ENCODE results near the gene INTS3. TPM values are rescaled to one million over a fixed set of nuclear protein-coding genes. Genes with fewer than 3 reads are reported as not detected.

The INTS3 gene
- total and polyA plus RNA-seq, 10 of the 15 experiments (the other 5 are each of a cell fraction or from before 2014, with no cell fraction given), result 12.6 to 87.4 (median 30.8) TPM

DNA sequence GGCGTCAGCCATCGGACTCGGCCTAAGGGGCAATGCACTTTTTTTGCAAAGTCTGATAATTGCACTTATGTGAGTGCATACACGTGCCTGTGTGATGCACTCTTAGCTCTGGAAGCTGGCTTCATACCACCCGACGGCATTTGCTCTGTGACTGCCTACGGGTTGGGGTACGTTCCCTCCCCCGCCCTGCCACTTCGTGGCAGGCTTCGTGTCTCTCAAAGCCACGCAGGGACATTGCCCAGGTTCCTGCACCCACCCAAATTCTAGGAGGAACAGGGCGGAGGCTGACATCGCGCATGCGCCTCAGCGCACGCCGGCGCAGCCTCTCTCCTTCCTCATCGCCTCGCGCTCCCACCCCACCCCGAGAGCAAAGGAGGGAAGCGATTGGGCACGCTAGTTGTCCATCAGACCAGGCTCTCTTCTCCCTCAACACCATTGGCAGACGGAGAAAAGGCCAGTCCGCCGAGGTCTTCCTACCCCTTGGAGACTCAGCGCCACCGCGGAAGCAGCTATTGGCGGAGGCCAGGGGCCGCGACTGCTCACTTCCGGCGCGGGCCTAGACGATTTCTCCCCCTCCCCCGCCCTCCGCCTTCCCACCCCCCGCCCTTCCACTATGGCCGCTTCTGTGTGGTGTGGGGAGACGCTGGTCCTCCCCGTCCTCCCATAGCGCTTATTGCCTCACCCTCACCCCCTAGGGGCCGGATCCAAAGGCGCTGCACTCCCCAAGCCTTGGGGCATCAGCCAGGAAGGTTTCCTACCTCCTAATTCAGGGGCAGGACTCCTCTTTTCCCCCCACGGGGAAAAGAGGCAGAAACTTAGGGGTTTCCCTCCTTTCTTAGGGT lies at the start of gene INTS3 (continued):
- TF ChIP-seq PAX8 (IDR thresholded peaks at IDR 0.05), result no peak
- TF ChIP-seq LARP7 (IDR thresholded peaks at IDR 0.05), result peak; percentile 83
- TF ChIP-seq SIN3A (IDR thresholded peaks at IDR 0.05; ENCODE audit: low read depth, low read length), result peak; percentile 21; the same call in 1 of the 2 replicates
- TF ChIP-seq CREB1 (IDR thresholded peaks at IDR 0.05; ENCODE audit: low read depth), result peak; percentile 88
- TF ChIP-seq NFYB (IDR thresholded peaks at IDR 0.05; ENCODE audit: insufficient read depth, low read depth, low read length), result peak; percentile 84
- no peak; the same call in 1 of the 2 replicates for TF ChIP-seq IRF4 (IDR thresholded peaks at IDR 0.05; ENCODE audit: low read depth, low read length)
- TF ChIP-seq, protein P1, sequence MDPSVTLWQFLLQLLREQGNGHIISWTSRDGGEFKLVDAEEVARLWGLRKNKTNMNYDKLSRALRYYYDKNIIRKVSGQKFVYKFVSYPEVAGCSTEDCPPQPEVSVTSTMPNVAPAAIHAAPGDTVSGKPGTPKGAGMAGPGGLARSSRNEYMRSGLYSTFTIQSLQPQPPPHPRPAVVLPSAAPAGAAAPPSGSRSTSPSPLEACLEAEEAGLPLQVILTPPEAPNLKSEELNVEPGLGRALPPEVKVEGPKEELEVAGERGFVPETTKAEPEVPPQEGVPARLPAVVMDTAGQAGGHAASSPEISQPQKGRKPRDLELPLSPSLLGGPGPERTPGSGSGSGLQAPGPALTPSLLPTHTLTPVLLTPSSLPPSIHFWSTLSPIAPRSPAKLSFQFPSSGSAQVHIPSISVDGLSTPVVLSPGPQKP (IDR thresholded peaks at IDR 0.05; ENCODE audit: low read depth, low read length), result peak; percentile 60; the same call in 1 of the 2 replicates
- TF ChIP-seq, protein P2, sequence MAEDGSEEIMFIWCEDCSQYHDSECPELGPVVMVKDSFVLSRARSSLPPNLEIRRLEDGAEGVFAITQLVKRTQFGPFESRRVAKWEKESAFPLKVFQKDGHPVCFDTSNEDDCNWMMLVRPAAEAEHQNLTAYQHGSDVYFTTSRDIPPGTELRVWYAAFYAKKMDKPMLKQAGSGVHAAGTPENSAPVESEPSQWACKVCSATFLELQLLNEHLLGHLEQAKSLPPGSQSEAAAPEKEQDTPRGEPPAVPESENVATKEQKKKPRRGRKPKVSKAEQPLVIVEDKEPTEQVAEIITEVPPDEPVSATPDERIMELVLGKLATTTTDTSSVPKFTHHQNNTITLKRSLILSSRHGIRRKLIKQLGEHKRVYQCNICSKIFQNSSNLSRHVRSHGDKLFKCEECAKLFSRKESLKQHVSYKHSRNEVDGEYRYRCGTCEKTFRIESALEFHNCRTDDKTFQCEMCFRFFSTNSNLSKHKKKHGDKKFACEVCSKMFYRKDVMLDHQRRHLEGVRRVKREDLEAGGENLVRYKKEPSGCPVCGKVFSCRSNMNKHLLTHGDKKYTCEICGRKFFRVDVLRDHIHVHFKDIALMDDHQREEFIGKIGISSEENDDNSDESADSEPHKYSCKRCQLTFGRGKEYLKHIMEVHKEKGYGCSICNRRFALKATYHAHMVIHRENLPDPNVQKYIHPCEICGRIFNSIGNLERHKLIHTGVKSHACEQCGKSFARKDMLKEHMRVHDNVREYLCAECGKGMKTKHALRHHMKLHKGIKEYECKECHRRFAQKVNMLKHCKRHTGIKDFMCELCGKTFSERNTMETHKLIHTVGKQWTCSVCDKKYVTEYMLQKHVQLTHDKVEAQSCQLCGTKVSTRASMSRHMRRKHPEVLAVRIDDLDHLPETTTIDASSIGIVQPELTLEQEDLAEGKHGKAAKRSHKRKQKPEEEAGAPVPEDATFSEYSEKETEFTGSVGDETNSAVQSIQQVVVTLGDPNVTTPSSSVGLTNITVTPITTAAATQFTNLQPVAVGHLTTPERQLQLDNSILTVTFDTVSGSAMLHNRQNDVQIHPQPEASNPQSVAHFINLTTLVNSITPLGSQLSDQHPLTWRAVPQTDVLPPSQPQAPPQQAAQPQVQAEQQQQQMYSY (CRISPR knock-in tag; IDR thresholded peaks at IDR 0.05), result no peak
- 0 out of 2 replicates have a peak, but pooled peaks have one; percentile 9 for TF ChIP-seq CBFB (IDR thresholded peaks at IDR 0.05; ENCODE audit: low read depth)
- peak in 1 of 2 experiments; percentile 16; a peak in 1 of 4 replicates for TF ChIP-seq IKZF2 (IDR thresholded peaks at IDR 0.05)
- peak; percentile 89 for TF ChIP-seq TAF1 (IDR thresholded peaks at IDR 0.05; ENCODE audit: borderline replicate concordance, low read depth, low read length)
- TF ChIP-seq MEF2B (IDR thresholded peaks at IDR 0.05; ENCODE audit: partially characterized antibody, poor library complexity, severe bottlenecking), result no peak
- TF ChIP-seq BHLHE40 (IDR thresholded peaks at IDR 0.05; ENCODE audit: borderline replicate concordance in 1 of 2, low read depth in 2 of 2, low read length in 1 of 2), result peak; percentile 77 to 92
- no peak for TF ChIP-seq ZNF217 (IDR thresholded peaks at IDR 0.05)
- TF ChIP-seq SPI1 (IDR thresholded peaks at IDR 0.05; ENCODE audit: borderline replicate concordance, insufficient read depth, low read depth, low read length), result peak; percentile 43; the same call in 1 of the 2 replicates
- TF ChIP-seq ZBED1 (IDR thresholded peaks at IDR 0.05; ENCODE audit: borderline replicate concordance), result no peak
- TF ChIP-seq, protein P3, sequence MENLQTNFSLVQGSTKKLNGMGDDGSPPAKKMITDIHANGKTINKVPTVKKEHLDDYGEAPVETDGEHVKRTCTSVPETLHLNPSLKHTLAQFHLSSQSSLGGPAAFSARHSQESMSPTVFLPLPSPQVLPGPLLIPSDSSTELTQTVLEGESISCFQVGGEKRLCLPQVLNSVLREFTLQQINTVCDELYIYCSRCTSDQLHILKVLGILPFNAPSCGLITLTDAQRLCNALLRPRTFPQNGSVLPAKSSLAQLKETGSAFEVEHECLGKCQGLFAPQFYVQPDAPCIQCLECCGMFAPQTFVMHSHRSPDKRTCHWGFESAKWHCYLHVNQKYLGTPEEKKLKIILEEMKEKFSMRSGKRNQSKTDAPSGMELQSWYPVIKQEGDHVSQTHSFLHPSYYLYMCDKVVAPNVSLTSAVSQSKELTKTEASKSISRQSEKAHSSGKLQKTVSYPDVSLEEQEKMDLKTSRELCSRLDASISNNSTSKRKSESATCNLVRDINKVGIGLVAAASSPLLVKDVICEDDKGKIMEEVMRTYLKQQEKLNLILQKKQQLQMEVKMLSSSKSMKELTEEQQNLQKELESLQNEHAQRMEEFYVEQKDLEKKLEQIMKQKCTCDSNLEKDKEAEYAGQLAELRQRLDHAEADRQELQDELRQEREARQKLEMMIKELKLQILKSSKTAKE (IDR thresholded peaks at IDR 0.05; ENCODE audit: low read depth, poor library complexity, severe bottlenecking), result no peak
- TF ChIP-seq KLF5 (IDR thresholded peaks at IDR 0.05; ENCODE audit: partially characterized antibody), result peak; percentile 34
- TF ChIP-seq, protein P4, sequence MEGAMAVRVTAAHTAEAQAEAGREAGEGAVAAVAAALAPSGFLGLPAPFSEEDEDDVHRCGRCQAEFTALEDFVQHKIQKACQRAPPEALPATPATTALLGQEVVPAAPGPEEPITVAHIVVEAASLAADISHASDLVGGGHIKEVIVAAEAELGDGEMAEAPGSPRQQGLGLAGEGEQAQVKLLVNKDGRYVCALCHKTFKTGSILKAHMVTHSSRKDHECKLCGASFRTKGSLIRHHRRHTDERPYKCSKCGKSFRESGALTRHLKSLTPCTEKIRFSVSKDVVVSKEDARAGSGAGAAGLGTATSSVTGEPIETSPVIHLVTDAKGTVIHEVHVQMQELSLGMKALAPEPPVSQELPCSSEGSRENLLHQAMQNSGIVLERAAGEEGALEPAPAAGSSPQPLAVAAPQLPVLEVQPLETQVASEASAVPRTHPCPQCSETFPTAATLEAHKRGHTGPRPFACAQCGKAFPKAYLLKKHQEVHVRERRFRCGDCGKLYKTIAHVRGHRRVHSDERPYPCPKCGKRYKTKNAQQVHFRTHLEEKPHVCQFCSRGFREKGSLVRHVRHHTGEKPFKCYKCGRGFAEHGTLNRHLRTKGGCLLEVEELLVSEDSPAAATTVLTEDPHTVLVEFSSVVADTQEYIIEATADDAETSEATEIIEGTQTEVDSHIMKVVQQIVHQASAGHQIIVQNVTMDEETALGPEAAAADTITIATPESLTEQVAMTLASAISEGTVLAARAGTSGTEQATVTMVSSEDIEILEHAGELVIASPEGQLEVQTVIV (IDR thresholded peaks at IDR 0.05; ENCODE audit: borderline replicate concordance, partially characterized antibody), result peak; percentile 87
- TF ChIP-seq SMAD5 (IDR thresholded peaks at IDR 0.05; ENCODE audit: low read depth), result no peak; the same call in 1 of the 2 replicates

Measured in GM12878 (cell line).